H9 (cell line): Measurements from ENCODE around the gene RPS6KB1. TPM values are rescaled to one million over a fixed set of nuclear protein-coding genes. Genes with fewer than 3 reads are reported as not detected.

ENCODE experiments used
- DNase-seq: peaks from one replicate; pipeline ENCODE4 v3.0.0-alpha.2; 2017
- H2AFZ ChIP-seq: one replicate; pipeline ENCODE4 v1.6.1; 2013; ENCODE audit warnings: mild to moderate bottlenecking, low read length, control low read depth, moderate library complexity
- H2AK5ac ChIP-seq: 2 replicates; pipeline ENCODE4 v1.6.1; 2013; ENCODE audit warnings: low read length, control low read depth, mixed read lengths; ENCODE audit not compliant: insufficient read length
- H2BK120ac ChIP-seq: one replicate; pipeline ENCODE4 v1.6.1; 2013; ENCODE audit warnings: low read depth, mild to moderate bottlenecking, low read length, control low read depth, inconsistent platforms; ENCODE audit not compliant: poor library complexity, severe bottlenecking
- H2BK12ac ChIP-seq: 2 replicates; pipeline ENCODE4 v1.6.1; 2013; ENCODE audit warnings: low read length, control low read depth, mixed read lengths, low read depth; ENCODE audit not compliant: insufficient read length
- H2BK15ac ChIP-seq: 2 replicates; pipeline ENCODE4 v1.6.1; 2013; ENCODE audit warnings: low read depth, low read length, control low read depth
- H2BK20ac ChIP-seq: one replicate; pipeline ENCODE4 v1.6.1; 2013; ENCODE audit warnings: low read depth, mild to moderate bottlenecking, low read length, control low read depth, inconsistent platforms; ENCODE audit not compliant: poor library complexity, severe bottlenecking
- H2BK5ac ChIP-seq: 2 replicates; pipeline ENCODE4 v1.6.1; 2013; ENCODE audit warnings: low read length, control low read depth, mixed read lengths; ENCODE audit not compliant: insufficient read length
- H3K14ac ChIP-seq: 2 replicates; pipeline ENCODE4 v1.6.1; 2013; ENCODE audit warnings: low read length, control low read depth; ENCODE audit not compliant: insufficient read depth
- H3K18ac ChIP-seq: 2 replicates; pipeline ENCODE4 v1.6.1; 2013; ENCODE audit warnings: low read depth, mild to moderate bottlenecking, mixed read lengths, low read length, control low read depth; ENCODE audit not compliant: insufficient read length
- H3K23ac ChIP-seq: 2 replicates; pipeline ENCODE4 v1.6.1; 2013; ENCODE audit warnings: low read length, control low read depth, mixed read lengths, low read depth; ENCODE audit not compliant: insufficient read length
- H3K23me2 ChIP-seq: 2 replicates; pipeline ENCODE4 v1.6.1; 2013; ENCODE audit warnings: low read depth, mild to moderate bottlenecking, mixed read lengths, low read length, control low read depth; ENCODE audit not compliant: insufficient read length, poor library complexity, severe bottlenecking
- H3K27ac ChIP-seq: 2 replicates; pipeline ENCODE4 v1.5.1; 2013; ENCODE audit warnings: low read length, control low read depth, mixed read lengths, low read depth; ENCODE audit not compliant: insufficient read length
- H3K27me3 ChIP-seq: 2 replicates; pipeline ENCODE4 v1.6.1; 2013; ENCODE audit warnings: low read length, control low read depth, inconsistent platforms; ENCODE audit not compliant: insufficient read depth
- H3K4ac ChIP-seq: 2 replicates; pipeline ENCODE4 v1.6.1; 2013; ENCODE audit warnings: low read depth, mild to moderate bottlenecking, control low read depth, inconsistent platforms, low read length, moderate library complexity
- H3K4me1 ChIP-seq: 2 replicates; pipeline ENCODE4 v1.6.1; 2013; ENCODE audit warnings: low read length, control low read depth, inconsistent platforms; ENCODE audit not compliant: insufficient read depth
- H3K4me2 ChIP-seq: 2 replicates; pipeline ENCODE4 v1.6.1; 2013; ENCODE audit warnings: low read length, control low read depth, mixed read lengths; ENCODE audit not compliant: insufficient read length, insufficient read depth
- H3K56ac ChIP-seq: 2 replicates; pipeline ENCODE4 v1.6.1; 2013; ENCODE audit warnings: low read depth, mild to moderate bottlenecking, mixed read lengths, low read length, control low read depth; ENCODE audit not compliant: insufficient read length
- H3K79me1 ChIP-seq: 2 replicates; pipeline ENCODE4 v1.6.1; 2013; ENCODE audit warnings: low read depth, mild to moderate bottlenecking, moderate library complexity, low read length, control low read depth, inconsistent platforms; ENCODE audit not compliant: insufficient read depth, poor library complexity, severe bottlenecking
- H3K79me2 ChIP-seq: 2 replicates; pipeline ENCODE4 v1.6.1; 2013; ENCODE audit warnings: low read length, control low read depth, inconsistent platforms; ENCODE audit not compliant: insufficient read depth
- H3K9ac ChIP-seq: 2 replicates; pipeline ENCODE4 v1.6.1; 2013; ENCODE audit warnings: low read length, control low read depth, mixed read lengths; ENCODE audit not compliant: insufficient read length; ENCODE audit errors: extremely low read depth
- H3K9me3 ChIP-seq: one replicate; pipeline ENCODE4 v1.6.1; 2013; ENCODE audit warnings: low read depth, low read length, inconsistent platforms; ENCODE audit not compliant: control insufficient read depth
- H3T11ph ChIP-seq: one replicate; pipeline ENCODE4 v1.6.1; 2013; ENCODE audit warnings: mild to moderate bottlenecking, low read length, control low read depth, inconsistent platforms
- H4K20me1 ChIP-seq: one replicate; pipeline ENCODE4 v1.6.1; 2013; ENCODE audit not compliant: control insufficient read depth, insufficient read length, insufficient read depth
- H4K5ac ChIP-seq: 2 replicates; pipeline ENCODE4 v1.6.1; 2013; ENCODE audit warnings: low read depth, mild to moderate bottlenecking, mixed read lengths, low read length, control low read depth; ENCODE audit not compliant: insufficient read length
- H4K8ac ChIP-seq: replicated peaks from 2 replicates; pipeline ENCODE4 v1.6.1; 2013; ENCODE audit warnings: low read length, control low read depth, mixed read lengths, low read depth; ENCODE audit not compliant: insufficient read length
- H4K91ac ChIP-seq: 2 replicates; pipeline ENCODE4 v1.6.1; 2013; ENCODE audit warnings: low read depth, mild to moderate bottlenecking, moderate library complexity, mixed read lengths, low read length, control low read depth; ENCODE audit not compliant: insufficient read length
- H3K27ac Mint-ChIP-seq, 3 experiments: 2 replicates in 2 of 3; 3 replicates in 1 of 3; pipeline ENCODE4 v1.8.0; 2020 to 2021; ENCODE audit warnings: mixed read lengths in 3 of 3, mild to moderate bottlenecking in 1 of 3, moderate library complexity in 1 of 3
- H3K27me3 Mint-ChIP-seq: 2 replicates; pipeline ENCODE4 v1.8.0; 2021; ENCODE audit warnings: low read depth, mild to moderate bottlenecking, moderate library complexity, mixed read lengths
- H3K36me3 Mint-ChIP-seq, 3 experiments: 2 replicates in 2 of 3; 3 replicates in 1 of 3; pipeline ENCODE4 v1.8.0; 2020 to 2021; ENCODE audit warnings: low read depth in 3 of 3, mixed read lengths in 3 of 3; ENCODE audit not compliant: insufficient read depth in 1 of 3
- H3K4me1 Mint-ChIP-seq, 2 experiments: 2 replicates each; pipeline ENCODE4 v1.8.0; 2020; ENCODE audit warnings: mixed read lengths in 2 of 2
- H3K4me3 Mint-ChIP-seq, 2 experiments: 2 replicates in 1 of 2; 3 replicates in 1 of 2; pipeline ENCODE4 v1.8.0; 2020 to 2021; ENCODE audit warnings: mild to moderate bottlenecking in 2 of 2, mixed read lengths in 2 of 2, moderate library complexity in 1 of 2
- H3K9me3 Mint-ChIP-seq, 2 experiments: 2 replicates in 1 of 2; 3 replicates in 1 of 2; pipeline ENCODE4 v1.8.0; 2020; ENCODE audit warnings: mild to moderate bottlenecking in 2 of 2, mixed read lengths in 2 of 2, moderate library complexity in 1 of 2
- WGBS: extraction: QIAGEN DNeasy Blood & Tissue Kit; methylation state at CpG from one replicate; pipeline ENCODE4 v1.1.7; 2013; ENCODE audit warnings: missing lambda C conversion rate, low lambda C conversion rate, mixed read lengths; ENCODE audit not compliant: insufficient read length; ENCODE audit errors: extremely low coverage; 5-methylcytosine and 5-hydroxymethylcytosine counted together
- total RNA-seq: library from RNA; stranded (reverse); gene quantifications from 2 replicates; pipeline ENCODE4 v1.2.1, GENCODE V29; 2021
- TF ChIP-seq, protein P1 (sequence below): fragments of 200-600 bp; sonication (generic); conservative IDR thresholded peaks from 3 replicates; pipeline ENCODE4 v1.8.0; 2021; ENCODE audit warnings: antibody characterized with exemption, mild to moderate bottlenecking

RPS6KB1 gene
- total RNA-seq, 1 experiment from 2014 or later: 36.1 TPM

- H3K79me2 ChIP-seq: no peaks in the 10 kb centered on the region
- no peak overlapping the region for H2AK5ac ChIP-seq
- no peak overlapping the region for H3K56ac ChIP-seq
- Mint-ChIP-seq H3K36me3 (peaks cover 8 to 46% (median 34%) of the 10 kb centered on the region in 3 experiments; a peak in 5 of 7 replicates), H3K9me3 (no peaks in the 10 kb centered on the region), H3K27ac (no peak overlapping the region), H3K27me3 (no peaks in the 10 kb centered on the region), H3K4me3 (no peak overlapping the region), H3K4me1 (no peaks in the 10 kb centered on the region)
- H4K20me1 ChIP-seq: no peaks in the 10 kb centered on the region
- H2BK12ac ChIP-seq: no peak overlapping the region
- TF ChIP-seq, protein P1, sequence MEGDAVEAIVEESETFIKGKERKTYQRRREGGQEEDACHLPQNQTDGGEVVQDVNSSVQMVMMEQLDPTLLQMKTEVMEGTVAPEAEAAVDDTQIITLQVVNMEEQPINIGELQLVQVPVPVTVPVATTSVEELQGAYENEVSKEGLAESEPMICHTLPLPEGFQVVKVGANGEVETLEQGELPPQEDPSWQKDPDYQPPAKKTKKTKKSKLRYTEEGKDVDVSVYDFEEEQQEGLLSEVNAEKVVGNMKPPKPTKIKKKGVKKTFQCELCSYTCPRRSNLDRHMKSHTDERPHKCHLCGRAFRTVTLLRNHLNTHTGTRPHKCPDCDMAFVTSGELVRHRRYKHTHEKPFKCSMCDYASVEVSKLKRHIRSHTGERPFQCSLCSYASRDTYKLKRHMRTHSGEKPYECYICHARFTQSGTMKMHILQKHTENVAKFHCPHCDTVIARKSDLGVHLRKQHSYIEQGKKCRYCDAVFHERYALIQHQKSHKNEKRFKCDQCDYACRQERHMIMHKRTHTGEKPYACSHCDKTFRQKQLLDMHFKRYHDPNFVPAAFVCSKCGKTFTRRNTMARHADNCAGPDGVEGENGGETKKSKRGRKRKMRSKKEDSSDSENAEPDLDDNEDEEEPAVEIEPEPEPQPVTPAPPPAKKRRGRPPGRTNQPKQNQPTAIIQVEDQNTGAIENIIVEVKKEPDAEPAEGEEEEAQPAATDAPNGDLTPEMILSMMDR: no peak
- no peak overlapping the region for H3K4ac ChIP-seq
- no peak overlapping the region for H2BK20ac ChIP-seq
- no peak overlapping the region for H2AFZ ChIP-seq
- H3K18ac ChIP-seq: no peak overlapping the region
- H3T11ph ChIP-seq: no peak overlapping the region
- H3K4me1 ChIP-seq: no peaks in the 10 kb centered on the region
- H2BK120ac ChIP-seq: no peak overlapping the region
- WGBS: no CpG with 5 or more reads among the region's 3 CpGs
- no peak overlapping the region for H3K9ac ChIP-seq
- H3K23ac ChIP-seq: no peak overlapping the region
- no peak overlapping the region for H4K8ac ChIP-seq
- H3K4me2 ChIP-seq: no peak overlapping the region
- DNase-seq: no peak
- H3K23me2 ChIP-seq: no peaks in the 10 kb centered on the region
- no peaks in the 10 kb centered on the region for H3K79me1 ChIP-seq
- no peak overlapping the region for H3K14ac ChIP-seq
- H3K27me3 ChIP-seq: no peaks in the 10 kb centered on the region
- H2BK15ac ChIP-seq: no peak overlapping the region
- no peak overlapping the region for H4K91ac ChIP-seq
- no peaks in the 10 kb centered on the region for H3K9me3 ChIP-seq
- H2BK5ac ChIP-seq: no peak overlapping the region
- no peak overlapping the region for H3K27ac ChIP-seq
- H4K5ac ChIP-seq: no peak overlapping the region
Measured at GRCh38 chr17:59876107-59876506, 16.8 kb upstream of the RPS6KB1 start.
